HG02623 (cell line): ENCODE data around the gene TEKT5.

Experiments
- ATAC-seq: cut with Tn5 transposase; IDR thresholded peaks from one replicate; pipeline ENCODE4 v1.9.1; 2021; ENCODE audit warnings: moderate library complexity; ENCODE audit not compliant: unreplicated experiment

Gene TEKT5

DNA sequence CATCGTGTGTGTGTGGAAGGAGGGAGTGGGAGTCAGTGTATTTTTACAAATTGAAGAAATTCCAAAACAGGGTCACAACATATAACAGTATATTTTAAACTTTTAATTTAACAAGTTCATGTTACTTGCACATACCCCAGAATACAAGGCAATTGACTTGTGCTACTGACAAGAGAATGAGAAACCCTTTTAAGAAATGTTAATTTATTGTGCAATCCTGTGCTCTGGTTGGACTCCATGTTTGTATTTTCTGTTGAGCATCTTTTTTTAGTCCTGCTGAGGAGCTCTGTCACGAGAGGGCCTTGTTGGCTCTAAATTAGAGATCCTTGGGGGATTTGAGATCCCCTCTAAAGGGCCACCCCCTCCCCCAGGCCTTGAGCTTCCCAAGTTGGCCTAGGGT is 113.2 kb downstream of the TEKT5 start:
- no peak for ATAC-seq

- no peak for ATAC-seq
Observed at GRCh38 chr16:10580883-10581247, 113.9 kb downstream of the TEKT5 start.

- ATAC-seq, result no peak
Observed at GRCh38 chr16:10579965-10580882, 114.5 kb downstream of the TEKT5 start, which contains the start of gene EMP2. TSS of gene EMP2 (minus strand) at chr16:10580598. CDS start at chr16:10547617, 32,981 bp downstream.

GRCh38 chr16:10579575-10579964 is 115.2 kb downstream of the TEKT5 start:
- ATAC-seq, result no peak

GRCh38 chr16:10578474-10579316 is 116.0 kb downstream of the TEKT5 start:
- ATAC-seq, result no peak
